ENCODE measurements around the gene WDR70. TPM values are rescaled to one million over a fixed set of nuclear protein-coding genes. Genes with fewer than 3 reads are reported as not detected.

Gene WDR70
- total and polyA plus RNA-seq, 10 of the 15 experiments (the other 5 are each of a cell fraction or from before 2014, with no cell fraction given): 10.9 to 33.6 (median 29.1) TPM

- TF ChIP-seq MLLT1 (IDR thresholded peaks at IDR 0.05) (no peak), STAT3 (IDR thresholded peaks at IDR 0.05; ENCODE audit: low read depth, low read length) (no peak), NR2C1 (IDR thresholded peaks at IDR 0.05) (no peak), SIX5 (IDR thresholded peaks at IDR 0.05; ENCODE audit: low read depth, low read length, severe bottlenecking) (no peak)
Measured at GRCh38 chr5:37771731-37772130, 392.6 kb downstream of the WDR70 start (continued).

- Histone ChIP-seq H2AFZ (ENCODE audit: control insufficient read depth, low read depth, low read length) (no peak overlapping the region), H3K9me3 (replicated peaks; ENCODE audit: control insufficient read depth, insufficient read depth, low read length) (peaks cover 2% of the 10 kb centered on the region; the same call in 1 of the 3 replicates), H3K36me3 (ENCODE audit: control insufficient read depth in 2 of 2, insufficient read depth in 2 of 2, low read length in 1 of 2) (no peaks in the 10 kb centered on the region), H3K27me3 (replicated peaks in 1 of 2; ENCODE audit: control insufficient read depth in 2 of 2, insufficient read depth in 2 of 2, low read length in 1 of 2) (no peaks in the 10 kb centered on the region), H3K79me2 (ENCODE audit: control insufficient read depth, insufficient read depth, low read length) (no peaks in the 10 kb centered on the region), H3K9ac (ENCODE audit: control insufficient read depth, insufficient read depth, low read length) (no peak overlapping the region), H4K20me1 (ENCODE audit: control insufficient read depth, insufficient read depth) (no peaks in the 10 kb centered on the region), H3K4me2 (ENCODE audit: control insufficient read depth, insufficient read depth) (no peak overlapping the region), H3K4me1 (ENCODE audit: control insufficient read depth, insufficient read depth, low read length) (no peaks in the 10 kb centered on the region), H3K27ac (ENCODE audit: control insufficient read depth, insufficient read depth) (no peak overlapping the region), H3K4me3 (no peak overlapping the region)
- ChIA-PET RAD21 (ENCODE audit: unreplicated experiment) (no interaction called here), CTCF (no interaction called here), POLR2A (no interaction called here), SMC1A (ENCODE audit: uncharacterized antibody, unreplicated experiment) (interaction anchor here (1.3 kb wide), 1 partner anchor 49 kb away, joined by 3 read pairs; no protein-coding TSS in a partner anchor)
- intact Hi-C loops (cut with micrococcal nuclease; ENCODE audit: unreplicated experiment): no loop called here
- no TSS peak for BruUV-seq (replicated peaks)
- in situ Hi-C loops (cut with MboI): no loop called here
- whole genome bisulfite sequencing (ENCODE audit: insufficient coverage, insufficient replicate concordance, low lambda C conversion rate, missing lambda C conversion rate): 17% methylated on average over 2 of the region's 2 CpGs
- ATAC-seq: no peak
- no peak for DNase-seq (ENCODE audit: low read depth, low spot score)
- FAIRE-seq: no peak
- TF ChIP-seq USF2 (IDR thresholded peaks at IDR 0.05; ENCODE audit: borderline replicate concordance, low read depth, low read length) (no peak), WRNIP1 (IDR thresholded peaks at IDR 0.05; ENCODE audit: borderline replicate concordance, low read depth, low read length) (no peak), ETV6 (conservative IDR thresholded peaks at IDR 0.05 in 1 of 2, IDR thresholded peaks at IDR 0.05 in 1 of 2; ENCODE audit: borderline replicate concordance in 1 of 2, low read depth in 1 of 2) (no peak), NFXL1 (IDR thresholded peaks at IDR 0.05; ENCODE audit: borderline replicate concordance) (no peak), EP300 (IDR thresholded peaks at IDR 0.05; ENCODE audit: borderline replicate concordance in 1 of 2, control insufficient read depth in 1 of 2, low read depth in 2 of 2, low read length in 2 of 2) (no peak), MXI1 (IDR thresholded peaks at IDR 0.05; ENCODE audit: low read depth, low read length) (no peak), SUPT20H (IDR thresholded peaks at IDR 0.05; ENCODE audit: borderline replicate concordance, control insufficient read depth, low read depth, low read length) (no peak), PAX8 (IDR thresholded peaks at IDR 0.05) (no peak), DPF2 (IDR thresholded peaks at IDR 0.05) (no peak), NR2F1 (conservative IDR thresholded peaks at IDR 0.05) (no peak), TCF7 (IDR thresholded peaks at IDR 0.05; ENCODE audit: borderline replicate concordance) (no peak)
Measured at GRCh38 chr5:37772255-37772654, 393.1 kb downstream of the WDR70 start.

Data from GM12878 (cell line).